ENCODE data around the gene ABLIM2.
A peak's percentile ranks its signal among the peaks of the same experiment; 100 is the strongest.

Gene ABLIM2

DNA sequence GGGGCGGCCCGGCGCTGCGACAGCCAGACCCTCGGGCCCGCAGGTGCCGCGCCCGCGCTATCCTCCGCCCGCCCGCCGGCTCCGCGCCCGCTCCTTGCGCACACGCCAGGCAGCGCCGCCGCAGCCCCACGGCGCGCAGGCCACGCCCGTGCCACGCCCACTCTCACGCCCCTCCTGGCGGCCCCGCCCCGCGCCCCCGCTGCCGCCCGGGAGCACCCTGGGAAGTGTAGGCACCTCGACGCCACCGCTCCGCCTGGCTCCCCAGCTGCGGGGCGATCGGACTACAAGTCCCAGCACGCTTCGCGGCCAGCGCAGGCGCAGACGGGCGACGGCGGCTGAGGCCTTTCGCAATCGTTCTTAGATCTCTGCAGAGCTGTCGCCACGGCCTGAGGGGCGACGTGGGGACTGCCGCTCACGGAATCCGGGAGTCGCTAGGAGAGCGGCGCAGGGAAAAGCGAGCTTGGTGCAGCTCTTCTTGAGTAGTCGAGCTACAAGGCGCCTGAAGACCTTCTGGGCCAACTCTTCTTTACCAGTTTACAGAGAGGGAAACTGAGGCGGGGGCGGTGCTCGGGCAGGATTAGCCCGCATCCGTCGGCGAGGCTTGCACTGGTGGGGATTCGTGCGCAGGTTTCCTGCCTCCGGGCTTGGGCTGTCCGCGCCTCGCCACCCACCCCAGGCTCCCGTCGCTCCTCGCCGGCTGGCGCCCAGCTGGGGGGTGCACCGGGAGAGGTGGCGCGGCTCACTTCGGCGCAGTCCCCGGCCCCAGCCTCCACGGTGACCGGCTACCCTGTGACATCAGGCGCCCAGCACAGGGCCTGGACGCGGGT lies at the start of gene ABLIM2:
TSS of gene ABLIM2 (minus strand) at position 104 of the 827 bp plus-strand sequence. CDS start 124 bp downstream, outside the sequence.
- Mint-ChIP-seq H3K4me1 (peaks cover 20% of the 10 kb centered on the region), H3K4me3 (peak within 1 kb of the TSS; percentile 96 to 100), H3K27me3 (peaks cover 24% of the 10 kb centered on the region), H3K27ac (peak within 1 kb of the TSS; percentile 95 to 98), H3K9me3 (no peaks in the 10 kb centered on the region)
- ATAC-seq (peak; percentile 97), DNase-seq (peak; percentile 99)

GRCh38 chr4:8207314-8207713 lies 48.7 kb upstream of the ABLIM2 start:
- no peaks in the 10 kb centered on the region for H3K9me3 Mint-ChIP-seq

GRCh38 chr4:8205749-8206611 lies 47.4 kb upstream of the ABLIM2 start:
- no peak for ATAC-seq
- no peak for DNase-seq
- Mint-ChIP-seq H3K27me3 (no peaks in the 10 kb centered on the region), H3K4me1 (peaks cover 32% of the 10 kb centered on the region), H3K9me3 (no peaks in the 10 kb centered on the region), H3K4me3 (no peak overlapping the region), H3K27ac (peak overlapping the region in 1 of 2 donors; percentile 61)

More at GRCh38 chr4:8207314-8207713, 48.7 kb upstream of the ABLIM2 start:
- ATAC-seq (no peak), DNase-seq (no peak)
- no peak overlapping the region for H3K4me3 Mint-ChIP-seq
- peak overlapping the region in 1 of 2 donors; percentile 23 for H3K27ac Mint-ChIP-seq
- peaks cover 19% of the 10 kb centered on the region for H3K4me1 Mint-ChIP-seq
- H3K27me3 Mint-ChIP-seq = no peaks in the 10 kb centered on the region

DNA sequence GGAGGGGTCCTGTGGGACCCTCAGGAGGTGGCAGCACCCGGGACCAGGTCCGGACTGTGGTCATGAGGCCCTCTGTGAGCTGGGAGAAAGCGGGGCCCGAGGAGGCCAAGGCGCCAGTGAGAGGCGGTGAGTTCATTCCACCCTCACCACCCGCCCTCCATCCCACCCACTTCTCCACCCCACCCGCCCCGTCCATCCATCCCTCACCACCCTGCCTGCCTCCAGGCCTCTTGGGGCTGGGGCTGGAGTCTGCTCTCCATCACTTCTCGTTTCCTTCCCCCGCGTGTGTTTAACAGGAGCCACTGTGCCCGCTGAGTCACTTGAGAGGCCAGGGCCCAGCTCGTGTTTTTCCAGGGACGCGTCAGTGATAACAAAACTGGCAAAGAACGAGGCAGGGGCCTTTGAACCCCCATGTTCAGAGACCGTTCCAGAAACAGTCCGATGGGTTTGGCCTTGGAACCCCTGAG lies 46.7 kb upstream of the ABLIM2 start:
- ATAC-seq = no peak
- no peak overlapping the region for H3K27ac Mint-ChIP-seq

GRCh38 chr4:8204576-8205227 lies 46.1 kb upstream of the ABLIM2 start:
- no peaks in the 10 kb centered on the region for H3K27me3 Mint-ChIP-seq
- no peak for ATAC-seq
- peak overlapping the region in 1 of 2 donors; percentile 72 for H3K27ac Mint-ChIP-seq

More for the DNA sequence above, 46.7 kb upstream of the ABLIM2 start:
- peaks cover 39% of the 10 kb centered on the region for H3K4me1 Mint-ChIP-seq
- no peaks in the 10 kb centered on the region for H3K9me3 Mint-ChIP-seq
- H3K4me3 Mint-ChIP-seq = no peak overlapping the region
- DNase-seq = no peak
- H3K27me3 Mint-ChIP-seq = no peaks in the 10 kb centered on the region

GRCh38 chr4:8203817-8204216 lies 45.2 kb upstream of the ABLIM2 start:
- H3K27ac Mint-ChIP-seq = no peak overlapping the region
- ATAC-seq = no peak
- no peaks in the 10 kb centered on the region for H3K9me3 Mint-ChIP-seq
- no peak overlapping the region for H3K4me3 Mint-ChIP-seq
- H3K4me1 Mint-ChIP-seq = peaks cover 54% of the 10 kb centered on the region
- DNase-seq = no peak
- no peaks in the 10 kb centered on the region for H3K27me3 Mint-ChIP-seq

More at GRCh38 chr4:8204576-8205227, 46.1 kb upstream of the ABLIM2 start:
- no peak for DNase-seq
- Mint-ChIP-seq H3K9me3 (no peaks in the 10 kb centered on the region), H3K4me3 (no peak overlapping the region), H3K4me1 (peaks cover 45% of the 10 kb centered on the region)

DNA sequence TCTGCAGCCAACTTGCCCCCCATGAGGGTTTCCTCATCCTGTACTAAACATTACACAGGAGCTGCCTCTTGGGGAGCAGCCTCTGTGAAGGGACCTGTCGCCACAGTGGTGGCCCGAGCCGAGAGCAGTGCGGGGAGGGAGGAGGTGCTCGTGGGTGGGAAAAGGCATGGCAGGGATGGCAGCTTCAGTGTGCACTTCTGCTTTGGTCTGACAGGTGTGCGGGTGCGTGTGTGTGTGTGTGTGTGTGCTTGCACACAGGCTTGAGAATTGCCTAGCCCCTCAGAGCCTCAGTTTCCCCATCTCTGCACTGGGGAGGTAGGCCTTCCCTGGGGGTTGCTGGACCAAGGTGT lies 44.4 kb upstream of the ABLIM2 start:
- no peak for DNase-seq
- Mint-ChIP-seq H3K27ac (no peak overlapping the region), H3K4me3 (no peak overlapping the region), H3K4me1 (peaks cover 62% of the 10 kb centered on the region), H3K9me3 (no peaks in the 10 kb centered on the region), H3K27me3 (no peaks in the 10 kb centered on the region)
- ATAC-seq = no peak

DNA sequence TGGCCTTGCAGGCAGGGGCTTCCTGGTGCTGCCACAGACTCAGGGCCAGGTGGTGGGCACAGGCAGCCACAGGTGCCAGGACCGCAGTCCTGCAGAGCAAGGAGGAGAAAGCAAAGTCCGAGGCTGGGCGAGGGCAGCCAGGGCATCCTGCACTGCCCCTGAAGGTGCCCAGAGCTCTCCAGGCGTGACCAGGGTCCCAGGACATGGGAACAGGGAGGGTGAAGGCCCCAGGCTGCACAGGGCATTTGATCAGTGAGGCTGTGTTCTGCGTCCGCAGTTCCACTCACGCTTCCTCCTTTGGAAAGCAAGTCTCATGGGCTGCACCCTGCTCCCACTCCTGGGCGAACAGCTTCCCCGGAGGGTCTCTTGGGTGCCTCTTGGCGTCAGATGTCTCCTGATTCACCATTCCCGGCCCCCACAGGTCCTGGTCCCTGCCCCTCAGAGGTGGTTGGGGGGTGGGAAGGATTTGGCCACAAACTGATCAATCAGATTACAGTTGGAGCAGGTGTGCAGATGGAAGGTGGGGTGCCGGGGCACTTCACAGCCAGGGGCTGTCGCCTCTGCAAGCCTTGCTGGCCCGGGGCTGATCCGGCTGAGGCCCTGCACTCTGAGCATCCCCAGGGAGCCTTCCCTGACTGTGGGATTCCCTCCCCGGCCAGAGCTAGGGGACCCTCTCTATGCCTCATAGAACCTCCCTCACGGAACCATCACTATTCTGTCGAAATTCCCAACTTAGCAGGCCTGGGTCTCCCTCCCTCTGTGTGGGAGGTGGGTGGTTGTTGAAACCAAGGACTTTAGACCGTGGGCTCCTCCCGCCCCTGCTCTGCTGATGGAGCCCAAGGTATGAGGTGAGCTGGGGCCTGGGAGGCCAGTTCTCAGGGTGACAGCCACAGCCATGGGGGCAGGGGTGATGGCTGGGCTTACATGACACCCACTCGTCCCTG lies 43.8 kb upstream of the ABLIM2 start:
- H3K4me1 Mint-ChIP-seq = peaks cover 64% of the 10 kb centered on the region
- DNase-seq (no peak), ATAC-seq (no peak)
- H3K4me3 Mint-ChIP-seq = peak overlapping the region in 1 of 2 donors; percentile 42
- no peaks in the 10 kb centered on the region for H3K9me3 Mint-ChIP-seq
- H3K27ac Mint-ChIP-seq = no peak overlapping the region
- peaks cover 3% of the 10 kb centered on the region for H3K27me3 Mint-ChIP-seq

- peak overlapping the region; percentile 36 to 93 for H3K27ac Mint-ChIP-seq
- peaks cover 13% of the 10 kb centered on the region for H3K27me3 Mint-ChIP-seq
- peak overlapping the region; percentile 80 to 90 for H3K4me3 Mint-ChIP-seq
- H3K4me1 Mint-ChIP-seq = peaks cover 72% of the 10 kb centered on the region
- no peaks in the 10 kb centered on the region for H3K9me3 Mint-ChIP-seq
- DNase-seq (peak; percentile 32 to 73), ATAC-seq (peak; percentile 77)
Measured at GRCh38 chr4:8201321-8201781, 42.7 kb upstream of the ABLIM2 start.

DNA sequence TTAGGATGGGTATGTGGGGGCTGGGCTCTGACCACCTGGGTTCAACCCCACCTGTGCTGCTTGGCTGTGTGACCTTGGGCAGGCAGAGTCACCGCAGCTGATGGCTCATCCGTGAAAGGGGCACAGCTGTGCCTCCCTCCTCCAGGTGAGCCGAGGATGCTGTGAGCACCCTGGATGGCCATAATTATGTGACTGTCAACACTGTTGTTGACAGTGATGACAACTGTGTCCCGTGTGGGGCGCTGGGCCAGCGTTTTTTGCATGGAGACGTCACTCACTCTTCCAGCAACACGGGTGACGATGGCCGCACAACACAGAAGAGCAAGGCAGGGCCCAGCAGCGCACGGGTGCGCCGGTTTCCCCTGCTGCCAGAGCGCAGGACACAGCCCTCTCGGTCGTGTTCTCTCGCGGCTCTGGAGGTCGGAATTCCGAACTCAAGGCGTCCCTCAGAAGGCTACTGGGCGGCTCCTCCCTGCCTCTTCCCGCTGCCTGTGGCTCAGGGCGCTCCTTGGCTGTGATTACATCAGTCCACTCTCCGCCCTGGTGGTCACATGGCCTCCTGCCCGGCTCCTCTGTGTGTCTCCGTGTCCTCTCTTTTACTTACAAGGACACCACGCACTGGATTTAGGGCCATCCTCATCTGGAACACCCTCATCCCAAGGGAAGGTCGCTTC lies 41.8 kb upstream of the ABLIM2 start:
- Mint-ChIP-seq H3K4me1 (peaks cover 65% of the 10 kb centered on the region), H3K9me3 (no peaks in the 10 kb centered on the region), H3K4me3 (peak overlapping the region; percentile 80 to 90), H3K27me3 (peaks cover 16% of the 10 kb centered on the region), H3K27ac (peak overlapping the region; percentile 48 to 93)
- DNase-seq (peak in 1 of 2 donors; percentile 39), ATAC-seq (peak; percentile 26)

DNA sequence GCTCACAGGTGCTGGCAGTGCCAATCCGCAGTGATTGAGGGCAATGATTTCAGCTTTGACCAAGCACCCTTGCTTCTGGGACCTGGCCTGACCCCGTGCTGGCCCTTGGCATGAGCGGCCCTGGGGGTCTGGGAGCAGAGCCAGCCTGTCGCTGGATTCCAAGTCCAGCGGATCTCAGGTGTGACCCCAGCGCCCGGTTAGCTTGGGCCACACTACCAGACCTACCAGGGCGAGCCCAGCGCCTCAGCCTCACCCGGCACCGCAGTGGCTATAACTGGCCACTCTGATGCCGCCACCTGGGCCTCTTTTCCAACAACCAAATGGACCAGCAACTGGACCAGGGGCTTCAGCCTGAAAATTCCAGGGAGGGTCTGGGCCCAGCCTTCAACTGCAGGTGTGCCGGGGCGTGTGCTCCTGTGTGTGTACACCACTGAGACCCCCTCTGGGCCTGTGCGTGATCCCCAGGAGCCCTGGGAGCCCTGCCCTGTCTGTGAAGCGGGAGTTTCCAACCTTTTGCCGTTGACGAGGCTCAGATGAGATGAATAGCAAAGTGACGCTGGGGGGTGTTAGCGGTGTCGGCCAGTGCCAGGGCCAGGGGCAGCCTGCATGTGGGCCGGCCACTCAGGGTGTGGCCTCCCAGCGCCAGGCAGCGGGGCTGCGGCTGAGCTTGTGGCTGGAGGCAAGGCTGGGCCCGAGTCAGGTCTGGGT lies 41.1 kb upstream of the ABLIM2 start:
- Mint-ChIP-seq H3K9me3 (no peaks in the 10 kb centered on the region), H3K4me1 (peaks cover 64% of the 10 kb centered on the region), H3K4me3 (peak overlapping the region; percentile 80 to 90), H3K27me3 (peaks cover 16% of the 10 kb centered on the region), H3K27ac (peak overlapping the region; percentile 93 to 95)
- ATAC-seq = peak; percentile 9
- DNase-seq = peak in 1 of 2 donors; percentile 31

DNA sequence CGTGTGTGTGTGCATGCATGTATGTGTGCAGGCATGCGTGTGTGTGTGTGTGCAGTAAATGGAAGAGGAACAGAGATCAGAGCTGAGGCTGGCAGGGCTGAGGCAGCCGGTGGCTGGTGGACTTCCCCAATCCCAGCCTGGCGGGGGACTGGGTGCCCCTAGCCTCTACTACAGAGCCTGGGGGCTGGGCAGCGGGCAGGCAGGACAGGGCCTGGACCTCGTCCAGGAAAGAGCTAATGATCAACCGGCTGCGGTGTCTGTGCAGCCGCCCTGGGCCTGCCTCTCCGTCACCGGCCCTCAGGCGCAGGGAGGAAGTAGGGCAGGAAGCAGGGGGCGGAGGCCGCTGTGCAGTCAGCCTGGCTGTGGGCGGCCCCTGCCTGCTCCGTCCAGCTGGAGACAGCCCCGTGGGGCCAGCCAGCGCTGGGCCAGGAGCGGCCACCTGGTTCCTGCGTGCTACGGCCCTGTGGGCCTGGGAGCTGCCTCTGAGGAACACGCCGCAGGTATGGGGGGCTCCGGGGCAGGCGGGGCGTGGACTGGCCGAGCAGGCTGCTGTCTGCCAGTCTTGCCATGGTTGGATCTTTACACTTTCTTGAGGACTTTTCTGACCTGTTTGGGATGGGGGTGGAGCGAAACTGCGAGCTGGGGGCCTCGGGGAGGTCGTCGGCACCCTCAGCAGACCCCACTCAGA lies 40.4 kb upstream of the ABLIM2 start, which contains the start of gene SH3TC1:
TSS of gene SH3TC1 (plus strand) at position 385 of the 688 bp plus-strand sequence. CDS start 5,905 bp downstream, outside the sequence.
- peaks cover 16% of the 10 kb centered on the region for H3K27me3 Mint-ChIP-seq
- H3K4me1 Mint-ChIP-seq = peaks cover 64% of the 10 kb centered on the region
- no peaks in the 10 kb centered on the region for H3K9me3 Mint-ChIP-seq
- peak within 1 kb of the TSS; percentile 80 to 90 for H3K4me3 Mint-ChIP-seq
- DNase-seq = peak; percentile 69 to 73
- H3K27ac Mint-ChIP-seq = peak within 1 kb of the TSS; percentile 93 to 95
- peak; percentile 80 for ATAC-seq

All from stimulated activated naive CD8-positive, alpha-beta T cell treated with anti-CD3 and anti-CD28 coated beads, Interleukin-15, amount 100 ng/mL, for 72 hours (primary cell).